ENCODE results near the gene HTT. TPM values are rescaled to one million over a fixed set of nuclear protein-coding genes. Genes with fewer than 3 reads are reported as not detected.

The HTT gene
- total RNA-seq, 2 experiments from 2014 or later, result 56.9 to 62.6 TPM

DNA sequence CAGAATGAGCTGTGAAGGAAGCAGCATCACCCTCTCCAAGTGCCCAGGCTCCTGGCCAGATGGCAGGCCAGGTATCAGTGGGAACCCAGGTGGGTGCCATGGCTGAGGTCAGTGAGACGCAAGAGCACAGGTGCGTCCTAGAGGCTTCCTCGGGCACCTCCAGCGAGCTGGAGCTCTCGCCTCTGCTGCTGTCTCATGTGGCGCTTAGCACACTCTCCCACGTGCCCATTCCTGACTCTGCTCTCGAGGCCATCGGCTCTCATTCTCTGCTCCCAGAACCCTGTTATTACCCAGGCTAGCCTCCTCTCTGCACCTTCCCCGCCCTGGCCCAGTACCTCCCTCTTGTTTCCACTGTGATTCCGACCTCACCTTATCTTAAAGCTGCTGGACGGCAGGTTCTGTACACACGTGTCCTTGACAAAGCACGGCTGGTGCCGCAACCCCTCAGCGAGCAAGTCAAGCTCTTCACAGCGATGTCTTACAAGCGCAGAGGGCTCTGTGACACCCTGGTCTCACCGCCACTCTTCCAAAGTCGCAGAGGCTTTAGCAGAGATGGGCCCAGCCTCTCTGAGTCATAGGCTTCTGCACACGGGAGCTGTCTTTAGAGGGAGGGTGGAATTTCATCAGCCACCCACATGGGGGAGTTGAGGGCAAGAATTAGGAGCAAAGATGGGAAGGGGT lies 159.1 kb downstream of the HTT start:
- no peak for DNase-seq
- no peak overlapping the region for H3K27ac Mint-ChIP-seq
- H3K4me1 Mint-ChIP-seq (ENCODE audit: low read depth), result no peaks in the 10 kb centered on the region
- H3K27me3 Mint-ChIP-seq, result no peaks in the 10 kb centered on the region
- ATAC-seq (ENCODE audit: poor library complexity), result no peak
- intact Hi-C loops (cut with DNase I, micrococcal nuclease), result no loop called here
- no peak overlapping the region for H3K4me3 ChIP-seq (ENCODE audit: low read length)
- peaks cover 85% of the 10 kb centered on the region for H3K36me3 ChIP-seq (ENCODE audit: insufficient read depth, low read length)
- no peaks in the 10 kb centered on the region for H3K9me3 Mint-ChIP-seq
- ChIA-PET CTCF (no interaction called here), POLR2A (no interaction called here)
- no peaks in the 10 kb centered on the region for H3K27me3 ChIP-seq (ENCODE audit: control insufficient read depth in 1 of 2, insufficient read depth in 2 of 2, low read length in 2 of 2)
- H3K36me3 Mint-ChIP-seq (ENCODE audit: low read depth), result peaks cover 86% of the 10 kb centered on the region
- no peak overlapping the region for H3K4me3 Mint-ChIP-seq
- H3K27ac ChIP-seq (ENCODE audit: low read depth in 1 of 2, low read length in 2 of 2), result no peak overlapping the region
- no peaks in the 10 kb centered on the region for H3K9me3 ChIP-seq (ENCODE audit: control insufficient read depth in 1 of 2, insufficient read depth in 1 of 2, low read length in 2 of 2)
- no peaks in the 10 kb centered on the region for H3K4me1 ChIP-seq (ENCODE audit: insufficient read depth, low read length)
- TF ChIP-seq, protein P1, sequence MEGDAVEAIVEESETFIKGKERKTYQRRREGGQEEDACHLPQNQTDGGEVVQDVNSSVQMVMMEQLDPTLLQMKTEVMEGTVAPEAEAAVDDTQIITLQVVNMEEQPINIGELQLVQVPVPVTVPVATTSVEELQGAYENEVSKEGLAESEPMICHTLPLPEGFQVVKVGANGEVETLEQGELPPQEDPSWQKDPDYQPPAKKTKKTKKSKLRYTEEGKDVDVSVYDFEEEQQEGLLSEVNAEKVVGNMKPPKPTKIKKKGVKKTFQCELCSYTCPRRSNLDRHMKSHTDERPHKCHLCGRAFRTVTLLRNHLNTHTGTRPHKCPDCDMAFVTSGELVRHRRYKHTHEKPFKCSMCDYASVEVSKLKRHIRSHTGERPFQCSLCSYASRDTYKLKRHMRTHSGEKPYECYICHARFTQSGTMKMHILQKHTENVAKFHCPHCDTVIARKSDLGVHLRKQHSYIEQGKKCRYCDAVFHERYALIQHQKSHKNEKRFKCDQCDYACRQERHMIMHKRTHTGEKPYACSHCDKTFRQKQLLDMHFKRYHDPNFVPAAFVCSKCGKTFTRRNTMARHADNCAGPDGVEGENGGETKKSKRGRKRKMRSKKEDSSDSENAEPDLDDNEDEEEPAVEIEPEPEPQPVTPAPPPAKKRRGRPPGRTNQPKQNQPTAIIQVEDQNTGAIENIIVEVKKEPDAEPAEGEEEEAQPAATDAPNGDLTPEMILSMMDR (IDR thresholded peaks at IDR 0.05), result no peak

DNA sequence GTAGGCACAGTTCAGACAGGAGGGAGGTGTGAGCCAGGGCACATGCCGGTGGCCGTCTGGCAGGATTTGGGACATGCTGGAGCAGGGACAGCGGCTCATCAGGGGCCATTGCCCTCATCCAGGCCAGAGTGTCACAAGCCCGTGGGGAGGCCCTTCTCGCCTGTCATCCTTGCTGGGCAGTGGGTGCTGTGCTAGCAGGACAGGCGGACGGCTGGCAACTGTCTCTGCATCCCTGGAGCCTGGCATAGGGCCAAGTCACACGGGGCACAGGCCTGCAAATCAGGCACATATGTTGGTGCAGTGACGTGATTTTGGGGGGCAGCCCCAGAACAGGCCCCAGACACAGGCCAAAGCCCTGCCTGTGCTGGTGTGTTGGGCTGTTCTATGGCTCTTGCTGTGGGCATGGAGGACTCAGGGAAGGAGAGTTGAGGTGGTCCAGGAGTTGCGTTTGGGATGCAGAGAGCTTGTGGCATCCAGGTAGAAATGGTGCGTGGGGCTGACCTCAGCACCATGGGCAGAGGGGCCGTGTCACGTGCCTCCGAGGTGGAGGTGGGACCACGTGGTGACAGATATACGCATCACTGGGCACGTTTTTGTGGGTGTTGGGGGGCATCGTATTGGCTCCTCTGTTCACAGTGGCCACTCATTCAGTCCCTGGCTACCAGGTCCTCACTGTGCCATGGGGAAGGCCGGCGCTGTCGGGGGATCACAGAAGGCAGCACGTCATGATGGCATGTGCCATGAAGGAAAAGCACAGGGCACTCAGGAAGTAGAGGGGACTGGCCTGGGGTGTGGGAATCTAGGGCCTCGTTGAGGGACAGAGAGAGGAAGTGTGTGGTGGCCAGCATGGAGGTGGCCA lies 159.9 kb downstream of the HTT start:
- Mint-ChIP-seq H3K9me3 (no peaks in the 10 kb centered on the region), H3K4me3 (no peak overlapping the region), H3K36me3 (ENCODE audit: low read depth) (peaks cover 83% of the 10 kb centered on the region), H3K27ac (no peak overlapping the region), H3K27me3 (no peaks in the 10 kb centered on the region), H3K4me1 (ENCODE audit: low read depth) (no peaks in the 10 kb centered on the region)
- no peak overlapping the region for H3K27ac ChIP-seq (ENCODE audit: low read depth in 1 of 2, low read length in 2 of 2)
- H3K4me3 ChIP-seq (ENCODE audit: low read length), result no peak overlapping the region
- peaks cover 84% of the 10 kb centered on the region for H3K36me3 ChIP-seq (ENCODE audit: insufficient read depth, low read length)
- ATAC-seq (ENCODE audit: poor library complexity) (no peak), DNase-seq (no peak)
- TF ChIP-seq, protein P1 (IDR thresholded peaks at IDR 0.05), result no peak
- H3K27me3 ChIP-seq (ENCODE audit: control insufficient read depth in 1 of 2, insufficient read depth in 2 of 2, low read length in 2 of 2), result no peaks in the 10 kb centered on the region
- intact Hi-C loops (cut with DNase I, micrococcal nuclease), result no loop called here
- no peaks in the 10 kb centered on the region for H3K9me3 ChIP-seq (ENCODE audit: control insufficient read depth in 1 of 2, insufficient read depth in 1 of 2, low read length in 2 of 2)
- CTCF ChIA-PET, result no interaction called here
- H3K4me1 ChIP-seq (ENCODE audit: insufficient read depth, low read length), result no peaks in the 10 kb centered on the region
- POLR2A ChIA-PET, result no interaction called here

DNA sequence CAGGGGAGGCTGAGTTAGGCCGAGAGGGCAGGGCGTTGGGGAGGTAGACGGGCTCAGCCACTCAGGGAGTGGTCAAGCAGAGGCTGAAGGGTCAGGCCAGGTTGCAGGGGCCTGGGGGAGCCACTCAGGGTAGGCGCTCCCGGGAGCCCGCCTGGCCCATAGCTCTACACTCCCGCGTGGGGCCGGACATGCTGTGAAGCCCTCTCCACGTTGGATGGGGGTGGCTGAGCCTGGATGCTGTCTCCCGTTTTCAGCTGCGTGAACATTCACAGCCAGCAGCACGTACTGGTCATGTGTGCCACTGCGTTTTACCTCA lies 160.5 kb downstream of the HTT start:
- Histone ChIP-seq H3K27ac (ENCODE audit: low read depth in 1 of 2, low read length in 2 of 2) (no peak overlapping the region), H3K4me3 (ENCODE audit: low read length) (no peak overlapping the region), H3K36me3 (ENCODE audit: insufficient read depth, low read length) (peaks cover 84% of the 10 kb centered on the region), H3K4me1 (ENCODE audit: insufficient read depth, low read length) (no peaks in the 10 kb centered on the region), H3K27me3 (ENCODE audit: control insufficient read depth in 1 of 2, insufficient read depth in 2 of 2, low read length in 2 of 2) (no peaks in the 10 kb centered on the region), H3K9me3 (ENCODE audit: control insufficient read depth in 1 of 2, insufficient read depth in 1 of 2, low read length in 2 of 2) (no peaks in the 10 kb centered on the region)
- ChIA-PET CTCF (no interaction called here), POLR2A (no interaction called here)
- Mint-ChIP-seq H3K9me3 (no peaks in the 10 kb centered on the region), H3K27me3 (no peaks in the 10 kb centered on the region), H3K4me3 (no peak overlapping the region), H3K4me1 (ENCODE audit: low read depth) (no peaks in the 10 kb centered on the region), H3K36me3 (ENCODE audit: low read depth) (peaks cover 82% of the 10 kb centered on the region), H3K27ac (no peak overlapping the region)
- intact Hi-C loops (cut with DNase I, micrococcal nuclease), result no loop called here
- ATAC-seq (ENCODE audit: poor library complexity) (no peak), DNase-seq (no peak)
- TF ChIP-seq, protein P1 (IDR thresholded peaks at IDR 0.05), result no peak
